DOHH2 (cell line): Measurements from ENCODE around the gene PRKN.

ENCODE experiments used
- EZH2phosphoT487 ChIP-seq: fragments of 200-600 bp; sonication (generic); IDR thresholded peaks from 2 replicates; pipeline ENCODE4 v1.6.1; 2017; ENCODE audit warnings: borderline replicate concordance, mild to moderate bottlenecking, antibody characterized with exemption, low read length, moderate library complexity, mixed read lengths
- TF ChIP-seq, protein P1 (sequence below): fragments of 200-600 bp; sonication (generic); IDR thresholded peaks from one replicate; pipeline ENCODE4 v1.5.1; 2014; ENCODE audit warnings: antibody characterized with exemption, mild to moderate bottlenecking, low read depth, low read length; ENCODE audit not compliant: poor library complexity, severe bottlenecking

DNA sequence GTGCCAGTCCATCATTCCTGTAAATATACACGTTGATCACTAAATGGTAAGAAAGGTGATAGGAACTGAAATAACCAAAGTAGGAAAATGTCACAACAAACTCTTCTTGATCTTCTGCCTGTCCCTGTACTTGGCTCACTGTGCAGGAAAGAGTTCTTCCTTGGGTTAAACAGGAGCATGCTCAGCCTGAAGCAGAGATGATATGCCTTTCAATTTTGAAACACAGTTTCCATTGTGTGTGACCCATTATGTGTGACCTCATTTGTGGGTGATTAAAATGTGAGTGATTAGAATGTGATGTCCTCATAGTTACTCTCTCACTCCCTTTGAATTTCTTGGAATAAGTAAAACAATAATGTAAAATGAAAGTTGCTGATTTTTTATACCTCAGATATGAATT lies 1026.5 kb downstream of the PRKN start:
- TF ChIP-seq, protein P1, sequence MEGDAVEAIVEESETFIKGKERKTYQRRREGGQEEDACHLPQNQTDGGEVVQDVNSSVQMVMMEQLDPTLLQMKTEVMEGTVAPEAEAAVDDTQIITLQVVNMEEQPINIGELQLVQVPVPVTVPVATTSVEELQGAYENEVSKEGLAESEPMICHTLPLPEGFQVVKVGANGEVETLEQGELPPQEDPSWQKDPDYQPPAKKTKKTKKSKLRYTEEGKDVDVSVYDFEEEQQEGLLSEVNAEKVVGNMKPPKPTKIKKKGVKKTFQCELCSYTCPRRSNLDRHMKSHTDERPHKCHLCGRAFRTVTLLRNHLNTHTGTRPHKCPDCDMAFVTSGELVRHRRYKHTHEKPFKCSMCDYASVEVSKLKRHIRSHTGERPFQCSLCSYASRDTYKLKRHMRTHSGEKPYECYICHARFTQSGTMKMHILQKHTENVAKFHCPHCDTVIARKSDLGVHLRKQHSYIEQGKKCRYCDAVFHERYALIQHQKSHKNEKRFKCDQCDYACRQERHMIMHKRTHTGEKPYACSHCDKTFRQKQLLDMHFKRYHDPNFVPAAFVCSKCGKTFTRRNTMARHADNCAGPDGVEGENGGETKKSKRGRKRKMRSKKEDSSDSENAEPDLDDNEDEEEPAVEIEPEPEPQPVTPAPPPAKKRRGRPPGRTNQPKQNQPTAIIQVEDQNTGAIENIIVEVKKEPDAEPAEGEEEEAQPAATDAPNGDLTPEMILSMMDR = no peak
- TF ChIP-seq EZH2phosphoT487 = no peak
